Measurements from ENCODE around the gene GTPBP4. TPM values are rescaled to one million over a fixed set of nuclear protein-coding genes. Genes with fewer than 3 reads are reported as not detected.
"Not testable (repeated sequence)": the region's sequence is repeated elsewhere in the genome, so short reads cannot be mapped to it uniquely, and the experiment has no call there.

The GTPBP4 gene
- total RNA-seq, 1 donor from 2014 or later = 45.0 TPM

- peak; percentile 58 for DNase-seq (ENCODE audit: low read depth)
- peaks cover 4% of the 10 kb centered on the region for H3K36me3 ChIP-seq (ENCODE audit: control insufficient read depth, insufficient read depth, low read length)
- no peak for FAIRE-seq
- TF ChIP-seq CTCF (IDR thresholded peaks at IDR 0.05; ENCODE audit: insufficient read depth, low read length, severe bottlenecking) = no peak
- H3K4me3 ChIP-seq (ENCODE audit: low read depth, low read length) = no peak overlapping the region
- H3K27me3 ChIP-seq (ENCODE audit: control insufficient read depth, insufficient read depth, low read length) = no peaks in the 10 kb centered on the region
Observed at GRCh38 chr10:1061930-1062774, 73.9 kb downstream of the GTPBP4 start.

- TF ChIP-seq CTCF (IDR thresholded peaks at IDR 0.05; ENCODE audit: insufficient read depth, low read length, severe bottlenecking) = no peak
- DNase-seq (ENCODE audit: low read depth) (no peak), FAIRE-seq (no peak)
- Histone ChIP-seq H3K36me3 (ENCODE audit: control insufficient read depth, insufficient read depth, low read length) (peaks cover 3% of the 10 kb centered on the region), H3K27me3 (ENCODE audit: control insufficient read depth, insufficient read depth, low read length) (no peaks in the 10 kb centered on the region), H3K4me3 (ENCODE audit: low read depth, low read length) (no peak overlapping the region)
Observed at GRCh38 chr10:1063232-1063865, 75.1 kb downstream of the GTPBP4 start.

GRCh38 chr10:1064964-1065247, 76.7 kb downstream of the GTPBP4 start:
- Histone ChIP-seq H3K36me3 (ENCODE audit: control insufficient read depth, insufficient read depth, low read length) (peaks cover 3% of the 10 kb centered on the region), H3K27me3 (ENCODE audit: control insufficient read depth, insufficient read depth, low read length) (no peaks in the 10 kb centered on the region), H3K4me3 (ENCODE audit: low read depth, low read length) (no peak overlapping the region)
- no peak for TF ChIP-seq CTCF (IDR thresholded peaks at IDR 0.05; ENCODE audit: insufficient read depth, low read length, severe bottlenecking)
- FAIRE-seq (no peak), DNase-seq (ENCODE audit: low read depth) (no peak)

- H3K27me3 ChIP-seq (ENCODE audit: control insufficient read depth, insufficient read depth, low read length); H3K4me3 ChIP-seq (ENCODE audit: low read depth, low read length); DNase-seq (ENCODE audit: low read depth); H3K36me3 ChIP-seq (ENCODE audit: control insufficient read depth, insufficient read depth, low read length); FAIRE-seq: not testable (repeated sequence)
Observed at GRCh38 chr10:1066734-1067133, 78.5 kb downstream of the GTPBP4 start.

- DNase-seq (ENCODE audit: low read depth) (no peak), FAIRE-seq (no peak)
- no peak for TF ChIP-seq CTCF (IDR thresholded peaks at IDR 0.05; ENCODE audit: insufficient read depth, low read length, severe bottlenecking)
- Histone ChIP-seq H3K27me3 (ENCODE audit: control insufficient read depth, insufficient read depth, low read length) (no peaks in the 10 kb centered on the region), H3K36me3 (ENCODE audit: control insufficient read depth, insufficient read depth, low read length) (peaks cover 3% of the 10 kb centered on the region), H3K4me3 (ENCODE audit: low read depth, low read length) (no peak overlapping the region)
Observed at GRCh38 chr10:1068380-1069361, 80.4 kb downstream of the GTPBP4 start.

Other genes with a start within 250 kb of the GTPBP4 start
- gene LARP4B, start 56.7 kb upstream of the GTPBP4 start, total RNA-seq = 31.1 and 41.5 TPM in 2 replicates
- not detected in 2 replicates for gene IDI2, start 37.4 kb downstream of the GTPBP4 start, total RNA-seq
- 54.5 and 55.8 TPM in 2 replicates for gene IDI1, start 60.7 kb downstream of the GTPBP4 start, total RNA-seq
- gene WDR37, start 68.0 kb downstream of the GTPBP4 start, total RNA-seq = 11.1 and 11.3 TPM in 2 replicates